ENCODE measurements around the gene TSN. TPM values are rescaled to one million over a fixed set of nuclear protein-coding genes. Genes with fewer than 3 reads are reported as not detected.

Gene TSN
- polyA plus RNA-seq, 1 donor from 2014 or later = 171 TPM

- no peaks in the 10 kb centered on the region for H3K27me3 ChIP-seq (ENCODE audit: insufficient read depth, low read depth, low read length)
- no peak for TF ChIP-seq TAF1 (IDR thresholded peaks at IDR 0.05; ENCODE audit: low read depth)
- TF ChIP-seq MXI1 (conservative IDR thresholded peaks at IDR 0.05; ENCODE audit: poor library complexity, severe bottlenecking) = no peak
- no peak for TF ChIP-seq SMC3 (conservative IDR thresholded peaks at IDR 0.05; ENCODE audit: poor library complexity)
- TF ChIP-seq REST (IDR thresholded peaks at IDR 0.05; ENCODE audit: borderline replicate concordance) = no peak
- no peak overlapping the region for H2AFZ ChIP-seq (ENCODE audit: low read depth, low read length)
- H3K9me3 ChIP-seq (ENCODE audit: low read length) = peaks cover 4% of the 10 kb centered on the region
- H3K36me3 ChIP-seq (ENCODE audit: insufficient read depth, low read length) = no peaks in the 10 kb centered on the region
- no peak overlapping the region for H3K4me2 ChIP-seq (ENCODE audit: low read length)
- H3K4me3 ChIP-seq (ENCODE audit: low read length) = no peak overlapping the region
- H4K20me1 ChIP-seq (ENCODE audit: insufficient read depth) = no peaks in the 10 kb centered on the region
- H3F3A ChIP-seq (ENCODE audit: insufficient read depth, low read length, poor library complexity, severe bottlenecking) = no peaks in the 10 kb centered on the region
- no peak overlapping the region for H3K27ac ChIP-seq (ENCODE audit: low read length)
- H3K79me2 ChIP-seq (replicated peaks; ENCODE audit: insufficient read depth, low read length) = no peaks in the 10 kb centered on the region
- no peaks in the 10 kb centered on the region for H3K9me2 ChIP-seq (ENCODE audit: insufficient read depth, low read length)
- no peak overlapping the region for H3K9ac ChIP-seq (ENCODE audit: low read length)
Observed at GRCh38 chr2:121791290-121791689, 35.8 kb downstream of the TSN start.

- no peaks in the 10 kb centered on the region for H3K36me3 ChIP-seq (ENCODE audit: insufficient read depth, low read length)
- no peak overlapping the region for H3K4me3 ChIP-seq (ENCODE audit: low read length)
- no peak overlapping the region for H2AFZ ChIP-seq (ENCODE audit: low read depth, low read length)
- no peak overlapping the region for H3K27ac ChIP-seq (ENCODE audit: low read length)
- H3K9me3 ChIP-seq (ENCODE audit: low read length) = peaks cover 4% of the 10 kb centered on the region
- no peaks in the 10 kb centered on the region for H3K27me3 ChIP-seq (ENCODE audit: insufficient read depth, low read depth, low read length)
- H3F3A ChIP-seq (ENCODE audit: insufficient read depth, low read length, poor library complexity, severe bottlenecking) = no peaks in the 10 kb centered on the region
- TF ChIP-seq RAD21 (conservative IDR thresholded peaks at IDR 0.05) (no peak), TAF1 (IDR thresholded peaks at IDR 0.05; ENCODE audit: low read depth) (no peak), EZH2 (IDR thresholded peaks at IDR 0.05; ENCODE audit: borderline replicate concordance, insufficient read depth, low read length, poor library complexity, severe bottlenecking) (no peak), EP300 (conservative IDR thresholded peaks at IDR 0.05; ENCODE audit: poor library complexity, severe bottlenecking) (no peak), REST (IDR thresholded peaks at IDR 0.05; ENCODE audit: borderline replicate concordance) (no peak), SMC3 (conservative IDR thresholded peaks at IDR 0.05; ENCODE audit: poor library complexity) (no peak), MXI1 (conservative IDR thresholded peaks at IDR 0.05; ENCODE audit: poor library complexity, severe bottlenecking) (no peak), POLR2AphosphoS5 (IDR thresholded peaks at IDR 0.05) (no peak), CTCF (IDR thresholded peaks at IDR 0.05; ENCODE audit: poor library complexity, severe bottlenecking) (no peak)
- no peaks in the 10 kb centered on the region for H4K20me1 ChIP-seq (ENCODE audit: insufficient read depth)
- no peak overlapping the region for H3K9ac ChIP-seq (ENCODE audit: low read length)
- H3K9me2 ChIP-seq (ENCODE audit: insufficient read depth, low read length) = no peaks in the 10 kb centered on the region
- no peaks in the 10 kb centered on the region for H3K79me2 ChIP-seq (replicated peaks; ENCODE audit: insufficient read depth, low read length)
- H3K4me2 ChIP-seq (ENCODE audit: low read length) = no peak overlapping the region
Observed at GRCh38 chr2:121791801-121792221, 36.4 kb downstream of the TSN start.
